A172 (cell line): ENCODE measurements around the gene TMEM92. TPM values are rescaled to one million over a fixed set of nuclear protein-coding genes. Genes with fewer than 3 reads are reported as not detected.
"Not testable (repeated sequence)": the region's sequence is repeated elsewhere in the genome, so short reads cannot be mapped to it uniquely, and the experiment has no call there.

Experiments
- DNase-seq: peaks from one replicate; pipeline ENCODE4 v3.0.0-alpha.2; 2015; ENCODE audit warnings: low spot score
- total RNA-seq: library from RNA; depleted of rRNA; stranded (reverse); fragments of >200 nt; shearing (Covaris generic); gene quantifications from 2 replicates; pipeline ENCODE4 v1.2.3, GENCODE V29; 2014

TMEM92 gene
- total RNA-seq, 1 experiment from 2014 or later = 5.2 TPM

GRCh38 chr17:50301891-50302584 lies 27.8 kb downstream of the TMEM92 start:
- DNase-seq = no peak

- no peak for DNase-seq
Observed at GRCh38 chr17:50303051-50303450, 28.8 kb downstream of the TMEM92 start.

- no peak for DNase-seq
Observed at GRCh38 chr17:50303596-50303995, 29.3 kb downstream of the TMEM92 start.

GRCh38 chr17:50304781-50305404 lies 30.6 kb downstream of the TMEM92 start:
- no peak for DNase-seq

- no peak for DNase-seq
Observed at GRCh38 chr17:50307654-50308053, 33.4 kb downstream of the TMEM92 start.

GRCh38 chr17:50308666-50309065 lies 34.4 kb downstream of the TMEM92 start:
- DNase-seq = no peak

- no peak for DNase-seq
Observed at GRCh38 chr17:50310455-50311111, 36.3 kb downstream of the TMEM92 start.

- DNase-seq = no peak
Observed at GRCh38 chr17:50311112-50311460, 36.8 kb downstream of the TMEM92 start.

- DNase-seq = no peak
Observed at GRCh38 chr17:50311483-50311882, 37.2 kb downstream of the TMEM92 start.

- no peak for DNase-seq
Observed at GRCh38 chr17:50312308-50312707, 38.0 kb downstream of the TMEM92 start.

- no peak for DNase-seq
Observed at GRCh38 chr17:50314456-50315011, 40.3 kb downstream of the TMEM92 start.

- no peak for DNase-seq
Observed at GRCh38 chr17:50316016-50316587, 41.8 kb downstream of the TMEM92 start.

- DNase-seq = not testable (repeated sequence)
Observed at GRCh38 chr17:50316660-50317059, 42.4 kb downstream of the TMEM92 start.

GRCh38 chr17:50317121-50317520 lies 42.9 kb downstream of the TMEM92 start:
- no peak for DNase-seq

- no peak for DNase-seq
Observed at GRCh38 chr17:50318501-50319285, 44.4 kb downstream of the TMEM92 start.

GRCh38 chr17:50319306-50320004 lies 45.2 kb downstream of the TMEM92 start:
- no peak for DNase-seq

GRCh38 chr17:50322271-50322670 lies 48.0 kb downstream of the TMEM92 start:
- no peak for DNase-seq

GRCh38 chr17:50323060-50323459 lies 48.8 kb downstream of the TMEM92 start:
- DNase-seq = no peak

- no peak for DNase-seq
Observed at GRCh38 chr17:50325906-50326305, 51.6 kb downstream of the TMEM92 start.

GRCh38 chr17:50326831-50327364 lies 52.6 kb downstream of the TMEM92 start:
- DNase-seq = no peak
